Fibroblast of lung (primary cell): ENCODE measurements around the gene TRMU.

Source experiments
- EZH2 ChIP-seq: IDR thresholded peaks from 2 replicates; pipeline ENCODE4 v1.5.1; 2012; ENCODE audit warnings: low read length, control low read depth, mild to moderate bottlenecking; ENCODE audit errors: missing control alignments
- TF ChIP-seq, protein P1 (sequence below), 2 donors: IDR thresholded peaks in 1 of 2; conservative IDR thresholded peaks in 1 of 2; 1 replicate in 1 of 2; 2 replicates in 1 of 2; pipeline ENCODE4 v1.5.1; 2011 to 2012; ENCODE audit warnings: low read length in 2 of 2, control low read depth in 1 of 2, inconsistent platforms in 1 of 2, low read depth in 1 of 2, mild to moderate bottlenecking in 1 of 2

DNA sequence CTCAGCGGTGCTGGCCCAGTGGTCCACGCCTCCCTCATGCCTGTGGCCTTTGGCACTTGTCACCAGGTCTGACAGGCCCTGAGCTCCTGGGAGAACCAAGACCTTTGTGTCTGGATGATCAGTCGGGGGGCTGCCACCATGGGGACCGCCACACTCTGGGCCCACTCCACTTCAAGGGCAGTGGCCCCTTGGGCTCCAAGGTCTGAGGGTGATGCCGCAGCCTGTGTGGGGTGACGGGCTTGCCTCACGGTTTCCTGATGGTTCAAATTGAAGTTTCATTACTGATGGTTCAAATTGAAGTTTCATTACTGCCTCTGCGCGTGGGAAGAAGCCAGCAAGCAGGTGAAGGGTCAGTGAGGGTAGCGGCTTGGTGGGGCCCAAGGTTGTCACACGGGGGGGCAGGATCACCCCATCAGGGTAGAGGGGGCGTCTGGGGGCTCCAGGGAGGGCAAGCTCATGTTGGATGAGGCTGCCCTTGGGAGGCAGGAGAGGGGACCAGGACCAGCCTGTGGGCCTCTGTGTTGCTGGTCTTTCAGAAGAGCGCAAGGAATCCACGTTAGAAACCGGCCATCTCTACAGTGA, 27.5 kb downstream of the TRMU start:
- TF ChIP-seq, protein P1, sequence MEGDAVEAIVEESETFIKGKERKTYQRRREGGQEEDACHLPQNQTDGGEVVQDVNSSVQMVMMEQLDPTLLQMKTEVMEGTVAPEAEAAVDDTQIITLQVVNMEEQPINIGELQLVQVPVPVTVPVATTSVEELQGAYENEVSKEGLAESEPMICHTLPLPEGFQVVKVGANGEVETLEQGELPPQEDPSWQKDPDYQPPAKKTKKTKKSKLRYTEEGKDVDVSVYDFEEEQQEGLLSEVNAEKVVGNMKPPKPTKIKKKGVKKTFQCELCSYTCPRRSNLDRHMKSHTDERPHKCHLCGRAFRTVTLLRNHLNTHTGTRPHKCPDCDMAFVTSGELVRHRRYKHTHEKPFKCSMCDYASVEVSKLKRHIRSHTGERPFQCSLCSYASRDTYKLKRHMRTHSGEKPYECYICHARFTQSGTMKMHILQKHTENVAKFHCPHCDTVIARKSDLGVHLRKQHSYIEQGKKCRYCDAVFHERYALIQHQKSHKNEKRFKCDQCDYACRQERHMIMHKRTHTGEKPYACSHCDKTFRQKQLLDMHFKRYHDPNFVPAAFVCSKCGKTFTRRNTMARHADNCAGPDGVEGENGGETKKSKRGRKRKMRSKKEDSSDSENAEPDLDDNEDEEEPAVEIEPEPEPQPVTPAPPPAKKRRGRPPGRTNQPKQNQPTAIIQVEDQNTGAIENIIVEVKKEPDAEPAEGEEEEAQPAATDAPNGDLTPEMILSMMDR (conservative IDR thresholded peaks at IDR 0.05 in 1 of 2, IDR thresholded peaks at IDR 0.05 in 1 of 2; ENCODE audit: low read depth in 1 of 2, low read length in 2 of 2) = no peak
- TF ChIP-seq EZH2 = no peak
